ENCODE measurements around the gene DEFB132.

The DEFB132 gene

GRCh38 chr20:288956-289692 lies 31.6 kb downstream of the DEFB132 start:
- Histone ChIP-seq H3K4me3 (ENCODE audit: insufficient read length, low read depth) (peak overlapping the region; percentile 77), H3K9ac (ENCODE audit: insufficient read length, low read depth) (no peak overlapping the region), H3K36me3 (ENCODE audit: insufficient read depth, insufficient read length, low read length) (no peaks in the 10 kb centered on the region), H3K9me3 (ENCODE audit: insufficient read depth, low read length) (no peaks in the 10 kb centered on the region), H3K4me1 (ENCODE audit: insufficient read depth, insufficient read length) (peaks cover 3% of the 10 kb centered on the region), H3K27me3 (ENCODE audit: insufficient read depth, insufficient read length) (peaks cover 7% of the 10 kb centered on the region)
- DNase-seq (ENCODE audit: low read depth, low spot score): no peak
- TF ChIP-seq YY1 (IDR thresholded peaks at IDR 0.05; ENCODE audit: insufficient read depth, insufficient read length) (no peak), SUZ12 (IDR thresholded peaks at IDR 0.05; ENCODE audit: extremely low read depth, insufficient read depth, insufficient read length) (no peak), ZNF274 (IDR thresholded peaks at IDR 0.05; ENCODE audit: low read depth, low read length) (no peak)

GRCh38 chr20:289693-290083 lies 32.2 kb downstream of the DEFB132 start:
- Histone ChIP-seq H3K4me1 (ENCODE audit: insufficient read depth, insufficient read length) (peaks cover 3% of the 10 kb centered on the region), H3K36me3 (ENCODE audit: insufficient read depth, insufficient read length, low read length) (no peaks in the 10 kb centered on the region), H3K27me3 (ENCODE audit: insufficient read depth, insufficient read length) (peaks cover 12% of the 10 kb centered on the region), H3K4me3 (ENCODE audit: insufficient read length, low read depth) (peak overlapping the region; percentile 77), H3K9me3 (ENCODE audit: insufficient read depth, low read length) (no peaks in the 10 kb centered on the region), H3K9ac (ENCODE audit: insufficient read length, low read depth) (peak overlapping the region; percentile 85)
- no peak for DNase-seq (ENCODE audit: low read depth, low spot score)
- TF ChIP-seq YY1 (IDR thresholded peaks at IDR 0.05; ENCODE audit: insufficient read depth, insufficient read length) (no peak), SUZ12 (IDR thresholded peaks at IDR 0.05; ENCODE audit: extremely low read depth, insufficient read depth, insufficient read length) (no peak), ZNF274 (IDR thresholded peaks at IDR 0.05; ENCODE audit: low read depth, low read length) (no peak)

GRCh38 chr20:290084-290831 lies 32.7 kb downstream of the DEFB132 start, which contains the start of gene C20orf96:
TSS of gene C20orf96 (minus strand) at chr20:290750. CDS start at chr20:290610, 140 bp downstream.
- peak; percentile 91 for DNase-seq (ENCODE audit: low read depth, low spot score)
- H3K4me3 ChIP-seq (ENCODE audit: insufficient read length, low read depth): peak within 1 kb of the TSS; percentile 77
- H3K4me1 ChIP-seq (ENCODE audit: insufficient read depth, insufficient read length): peaks cover 3% of the 10 kb centered on the region
- no peaks in the 10 kb centered on the region for H3K9me3 ChIP-seq (ENCODE audit: insufficient read depth, low read length)
- no peaks in the 10 kb centered on the region for H3K36me3 ChIP-seq (ENCODE audit: insufficient read depth, insufficient read length, low read length)
- peaks cover 16% of the 10 kb centered on the region for H3K27me3 ChIP-seq (ENCODE audit: insufficient read depth, insufficient read length)
- no peak for TF ChIP-seq ZNF274 (IDR thresholded peaks at IDR 0.05; ENCODE audit: low read depth, low read length)
- TF ChIP-seq YY1 (IDR thresholded peaks at IDR 0.05; ENCODE audit: insufficient read depth, insufficient read length): no peak
- TF ChIP-seq SUZ12 (IDR thresholded peaks at IDR 0.05; ENCODE audit: extremely low read depth, insufficient read depth, insufficient read length): no peak
- peak within 1 kb of the TSS; percentile 85 for H3K9ac ChIP-seq (ENCODE audit: insufficient read length, low read depth)

- no peak for TF ChIP-seq SUZ12 (IDR thresholded peaks at IDR 0.05; ENCODE audit: extremely low read depth, insufficient read depth, insufficient read length)
- TF ChIP-seq ZNF274 (IDR thresholded peaks at IDR 0.05; ENCODE audit: low read depth, low read length): no peak
- TF ChIP-seq YY1 (IDR thresholded peaks at IDR 0.05; ENCODE audit: insufficient read depth, insufficient read length): no peak
- H3K4me3 ChIP-seq (ENCODE audit: insufficient read length, low read depth): no peak overlapping the region
- peaks cover 2% of the 10 kb centered on the region; the same call in 1 of the 2 replicates for H3K9me3 ChIP-seq (ENCODE audit: insufficient read depth, low read length)
- no peak for DNase-seq (ENCODE audit: low read depth, low spot score)
- H3K27me3 ChIP-seq (ENCODE audit: insufficient read depth, insufficient read length): peaks cover 24% of the 10 kb centered on the region
- H3K36me3 ChIP-seq (ENCODE audit: insufficient read depth, insufficient read length, low read length): peaks cover 11% of the 10 kb centered on the region
- no peak overlapping the region for H3K9ac ChIP-seq (ENCODE audit: insufficient read length, low read depth)
- H3K4me1 ChIP-seq (ENCODE audit: insufficient read depth, insufficient read length): peaks cover 3% of the 10 kb centered on the region
These were observed 37.1 kb downstream of the DEFB132 start for GRCh38 chr20:294602-295001.

- Histone ChIP-seq H3K4me3 (ENCODE audit: insufficient read length, low read depth) (no peak overlapping the region), H3K36me3 (ENCODE audit: insufficient read depth, insufficient read length, low read length) (peaks cover 13% of the 10 kb centered on the region), H3K9ac (ENCODE audit: insufficient read length, low read depth) (no peak overlapping the region), H3K9me3 (ENCODE audit: insufficient read depth, low read length) (peaks cover 4% of the 10 kb centered on the region; the same call in 1 of the 2 replicates), H3K27me3 (ENCODE audit: insufficient read depth, insufficient read length) (peaks cover 24% of the 10 kb centered on the region), H3K4me1 (ENCODE audit: insufficient read depth, insufficient read length) (peaks cover 3% of the 10 kb centered on the region)
- DNase-seq (ENCODE audit: low read depth, low spot score): no peak
- TF ChIP-seq ZNF274 (IDR thresholded peaks at IDR 0.05; ENCODE audit: low read depth, low read length) (no peak), SUZ12 (IDR thresholded peaks at IDR 0.05; ENCODE audit: extremely low read depth, insufficient read depth, insufficient read length) (no peak), YY1 (IDR thresholded peaks at IDR 0.05; ENCODE audit: insufficient read depth, insufficient read length) (no peak)
These were observed 38.3 kb downstream of the DEFB132 start for GRCh38 chr20:295804-296203.

- peak; percentile 88 for DNase-seq (ENCODE audit: low read depth, low spot score)
- TF ChIP-seq SUZ12 (IDR thresholded peaks at IDR 0.05; ENCODE audit: extremely low read depth, insufficient read depth, insufficient read length) (no peak), YY1 (IDR thresholded peaks at IDR 0.05; ENCODE audit: insufficient read depth, insufficient read length) (peak; percentile 70)
These were observed 39.8 kb downstream of the DEFB132 start, which contains the start of gene ZCCHC3 for GRCh38 chr20:297098-297924. TSS of gene ZCCHC3 (plus strand) at chr20:297570. CDS start at chr20:297587, 17 bp downstream.

More at GRCh38 chr20:297098-297924, 39.8 kb downstream of the DEFB132 start, which contains the start of gene ZCCHC3:
- Histone ChIP-seq H3K27me3 (ENCODE audit: insufficient read depth, insufficient read length) (peaks cover 17% of the 10 kb centered on the region), H3K9me3 (ENCODE audit: insufficient read depth, low read length) (peaks cover 4% of the 10 kb centered on the region; the same call in 1 of the 2 replicates), H3K36me3 (ENCODE audit: insufficient read depth, insufficient read length, low read length) (peaks cover 13% of the 10 kb centered on the region), H3K4me3 (ENCODE audit: insufficient read length, low read depth) (peak within 1 kb of the TSS; percentile 86), H3K4me1 (ENCODE audit: insufficient read depth, insufficient read length) (peaks cover 2% of the 10 kb centered on the region), H3K9ac (ENCODE audit: insufficient read length, low read depth) (peak within 1 kb of the TSS; percentile 97)
